Thyroid gland (tissue), 4 donors: ENCODE data around the gene CLP1. TPM values are rescaled to one million over a fixed set of nuclear protein-coding genes. Genes with fewer than 3 reads are reported as not detected.

Experiments used
- DNase-seq, 2 donors: peaks; one replicate each; pipeline ENCODE4 v3.0.0-alpha.2; 2019
- H3K27ac ChIP-seq, 3 donors: fragments of 200-600 bp; sonication (generic); 1 replicate in 2 of 3; 2 replicates in 1 of 3; pipeline ENCODE4 v1.5.1; 2016 to 2019; ENCODE audit warnings: mild to moderate bottlenecking in 1 of 3, moderate library complexity in 1 of 3
- H3K27me3 ChIP-seq: fragments of 200-600 bp; sonication (generic); one replicate; pipeline ENCODE4 v1.5.1; 2019
- H3K36me3 ChIP-seq, 2 donors: fragments of 200-600 bp; sonication (generic); one replicate each; pipeline ENCODE4 v1.5.1; 2016 to 2019
- H3K4me1 ChIP-seq, 2 donors: fragments of 200-600 bp; sonication (generic); one replicate each; pipeline ENCODE4 v1.5.1; 2017 to 2019
- H3K4me3 ChIP-seq, 3 donors: fragments of 200-600 bp; sonication (generic); replicated peaks in 1 of 3; 1 replicate in 2 of 3; 2 replicates in 1 of 3; pipeline ENCODE4 v1.5.1; 2016; ENCODE audit warnings: mild to moderate bottlenecking in 1 of 3
- H3K9me3 ChIP-seq: fragments of 200-600 bp; sonication (generic); one replicate; pipeline ENCODE4 v1.5.1; 2017
- POLR2A ChIP-seq, 2 donors: fragments of 450-650 bp; IDR thresholded peaks; one replicate each; pipeline ENCODE4 v1.6.1; 2017; ENCODE audit warnings: antibody characterized with exemption in 2 of 2, mild to moderate bottlenecking in 2 of 2, moderate library complexity in 1 of 2
- WGBS, 2 donors: methylation state at CpG; one replicate each; pipeline ENCODE4 v1.1.5; 2017; 5-methylcytosine and 5-hydroxymethylcytosine counted together
- intact Hi-C: fragments of 100-400 bp; cut with DNase I; formaldehyde crosslinking; loops from one replicate; pipeline ENCODE4 v1.15.1; 2023
- total RNA-seq, 4 donors: library from RNA; depleted of rRNA; stranded (reverse); fragments of >200 nt; gene quantifications; one replicate each; pipeline ENCODE4 v1.2.3, GENCODE V29; 2016
- TF ChIP-seq, protein P1 (sequence below), 6 experiments: fragments of 200-600 bp in 3 of 6; fragments of 450-650 bp in 3 of 6; sonication (generic) in 3 of 6; IDR thresholded peaks; one replicate each; pipeline ENCODE4 v1.5.1; 2016 to 2019; ENCODE audit warnings: antibody characterized with exemption in 6 of 6, mild to moderate bottlenecking in 2 of 6, inconsistent platforms in 1 of 6, moderate library complexity in 1 of 6

CLP1 gene
- total RNA-seq, 4 donors from 2014 or later: 10.7 to 15.9 (median 14.1) TPM

- DNase-seq: no peak
- Histone ChIP-seq H3K4me1 (no peaks in the 10 kb centered on the region), H3K36me3 (no peaks in the 10 kb centered on the region), H3K9me3 (no peaks in the 10 kb centered on the region), H3K4me3 (no peak overlapping the region), H3K27me3 (no peaks in the 10 kb centered on the region), H3K27ac (no peak overlapping the region)
- TF ChIP-seq, protein P1, sequence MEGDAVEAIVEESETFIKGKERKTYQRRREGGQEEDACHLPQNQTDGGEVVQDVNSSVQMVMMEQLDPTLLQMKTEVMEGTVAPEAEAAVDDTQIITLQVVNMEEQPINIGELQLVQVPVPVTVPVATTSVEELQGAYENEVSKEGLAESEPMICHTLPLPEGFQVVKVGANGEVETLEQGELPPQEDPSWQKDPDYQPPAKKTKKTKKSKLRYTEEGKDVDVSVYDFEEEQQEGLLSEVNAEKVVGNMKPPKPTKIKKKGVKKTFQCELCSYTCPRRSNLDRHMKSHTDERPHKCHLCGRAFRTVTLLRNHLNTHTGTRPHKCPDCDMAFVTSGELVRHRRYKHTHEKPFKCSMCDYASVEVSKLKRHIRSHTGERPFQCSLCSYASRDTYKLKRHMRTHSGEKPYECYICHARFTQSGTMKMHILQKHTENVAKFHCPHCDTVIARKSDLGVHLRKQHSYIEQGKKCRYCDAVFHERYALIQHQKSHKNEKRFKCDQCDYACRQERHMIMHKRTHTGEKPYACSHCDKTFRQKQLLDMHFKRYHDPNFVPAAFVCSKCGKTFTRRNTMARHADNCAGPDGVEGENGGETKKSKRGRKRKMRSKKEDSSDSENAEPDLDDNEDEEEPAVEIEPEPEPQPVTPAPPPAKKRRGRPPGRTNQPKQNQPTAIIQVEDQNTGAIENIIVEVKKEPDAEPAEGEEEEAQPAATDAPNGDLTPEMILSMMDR (IDR thresholded peaks at IDR 0.05): no peak
- no peak for TF ChIP-seq POLR2A (IDR thresholded peaks at IDR 0.05)
- 88 to 90% methylated on average over 1 of the region's 1 CpG for WGBS, 2 donors
- intact Hi-C loops: no loop called here
Observed at GRCh38 chr11:57626895-57627294, 30.7 kb upstream of the CLP1 start.

DNA sequence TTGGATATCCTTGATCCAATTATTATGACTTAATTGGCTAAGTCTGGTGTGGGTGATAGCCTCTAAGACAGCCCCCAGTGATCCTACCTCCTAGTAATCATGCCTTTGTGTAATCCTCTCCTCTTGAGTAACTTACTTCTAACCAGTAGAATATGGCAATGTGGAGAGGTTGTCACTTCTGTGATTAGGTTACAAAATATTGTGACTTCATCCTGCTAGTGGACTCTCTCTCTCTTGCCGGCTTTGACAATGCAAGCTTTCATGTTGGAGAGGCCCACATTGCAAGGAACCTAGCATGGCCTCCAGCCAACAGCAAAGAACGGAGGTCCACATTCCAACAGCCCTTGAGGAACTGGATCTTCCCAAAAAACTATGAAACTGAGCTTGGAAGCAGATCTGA, 27.4 kb upstream of the CLP1 start:
- DNase-seq: no peak
- Histone ChIP-seq H3K9me3 (no peaks in the 10 kb centered on the region), H3K27ac (no peak overlapping the region), H3K4me3 (no peak overlapping the region), H3K36me3 (no peaks in the 10 kb centered on the region), H3K4me1 (no peaks in the 10 kb centered on the region), H3K27me3 (no peaks in the 10 kb centered on the region)
- intact Hi-C loops: no loop called here
- TF ChIP-seq, protein P1 (IDR thresholded peaks at IDR 0.05): no peak
- TF ChIP-seq POLR2A (IDR thresholded peaks at IDR 0.05): no peak
- 22 to 28% methylated on average over 2 of the region's 2 CpGs for WGBS, 2 donors

DNA sequence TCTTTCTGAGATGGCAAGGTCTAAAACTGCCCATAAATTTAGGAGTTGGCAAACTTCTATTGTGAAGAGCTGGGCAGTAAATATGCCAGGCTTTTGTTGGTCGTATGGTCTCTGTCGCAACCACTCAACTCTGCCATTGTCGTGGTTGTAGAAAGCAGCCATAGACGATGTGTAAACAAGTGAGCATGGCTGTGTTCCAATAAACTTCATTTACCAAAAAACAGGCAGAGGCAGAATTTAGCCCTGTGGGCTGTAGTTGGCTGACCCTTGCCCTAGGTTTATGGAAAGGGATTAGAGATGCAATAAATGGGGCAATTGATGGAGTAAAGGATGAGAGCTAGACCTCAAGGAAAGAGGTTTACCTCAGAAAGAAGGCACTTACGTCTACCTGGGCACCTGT, 25.4 kb upstream of the CLP1 start:
- Histone ChIP-seq H3K9me3 (no peaks in the 10 kb centered on the region), H3K4me1 (no peaks in the 10 kb centered on the region), H3K4me3 (no peak overlapping the region), H3K36me3 (no peaks in the 10 kb centered on the region), H3K27ac (no peak overlapping the region), H3K27me3 (no peaks in the 10 kb centered on the region)
- TF ChIP-seq, protein P1 (IDR thresholded peaks at IDR 0.05): no peak
- no peak for TF ChIP-seq POLR2A (IDR thresholded peaks at IDR 0.05)
- DNase-seq: no peak
- intact Hi-C loops: no loop called here
- 66 to 79% methylated on average over 5 of the region's 5 CpGs for WGBS, 2 donors

GRCh38 chr11:57633394-57634070, 24.0 kb upstream of the CLP1 start:
- no peak for TF ChIP-seq POLR2A (IDR thresholded peaks at IDR 0.05)
- TF ChIP-seq, protein P1 (IDR thresholded peaks at IDR 0.05): no peak
- Histone ChIP-seq H3K4me3 (no peak overlapping the region), H3K27me3 (no peaks in the 10 kb centered on the region), H3K36me3 (no peaks in the 10 kb centered on the region), H3K9me3 (no peaks in the 10 kb centered on the region), H3K27ac (no peak overlapping the region), H3K4me1 (peaks cover 4 to 6% of the 10 kb centered on the region in 2 donors)
- intact Hi-C loops: no loop called here
- 69 to 76% methylated on average over 6 of the region's 6 CpGs for WGBS, 2 donors
- no peak for DNase-seq

GRCh38 chr11:57634311-57634710, 23.3 kb upstream of the CLP1 start:
- Histone ChIP-seq H3K4me3 (no peak overlapping the region), H3K27me3 (no peaks in the 10 kb centered on the region), H3K36me3 (no peaks in the 10 kb centered on the region), H3K4me1 (peaks cover 8 to 12% of the 10 kb centered on the region in 2 donors), H3K9me3 (no peaks in the 10 kb centered on the region), H3K27ac (no peak overlapping the region)
- intact Hi-C loops: no loop called here
- no peak for DNase-seq
- TF ChIP-seq, protein P1 (IDR thresholded peaks at IDR 0.05): no peak
